Left ventricle myocardium inferior (tissue), 1 donor: Measurements from ENCODE around the gene MEIKIN. TPM values are rescaled to one million over a fixed set of nuclear protein-coding genes. Genes with fewer than 3 reads are reported as not detected.
A peak's percentile ranks its signal among the peaks of the same experiment; 100 is the strongest.

Source experiments
- DNase-seq: peaks from one replicate; pipeline ENCODE4 v3.0.0-alpha.2; 2020
- H3K27ac ChIP-seq: fragments of 200-600 bp; replicated peaks from 2 replicates; pipeline ENCODE4 v1.8.0; 2021
- H3K27me3 ChIP-seq: fragments of 200-600 bp; 2 replicates; pipeline ENCODE4 v1.8.0; 2021; ENCODE audit warnings: low read depth
- H3K36me3 ChIP-seq: fragments of 200-600 bp; 2 replicates; pipeline ENCODE4 v1.8.0; 2021
- H3K4me1 ChIP-seq: fragments of 200-600 bp; 2 replicates; pipeline ENCODE4 v1.8.0; 2021
- H3K4me3 ChIP-seq: fragments of 200-600 bp; 2 replicates; pipeline ENCODE4 v1.8.0; 2021; ENCODE audit warnings: mild to moderate bottlenecking, moderate library complexity
- H3K9me3 ChIP-seq: fragments of 200-600 bp; replicated peaks from 2 replicates; pipeline ENCODE4 v1.8.0; 2021
- CTCF ChIP-seq: fragments of 200-600 bp; IDR thresholded peaks from 2 replicates; pipeline ENCODE4 v1.8.0; 2021; ENCODE audit warnings: antibody characterized with exemption, mild to moderate bottlenecking, borderline replicate concordance
- intact Hi-C: fragments of 100-400 bp; cut with micrococcal nuclease; formaldehyde crosslinking; loops from one replicate; pipeline ENCODE4 v1.11.0; 2022
- total RNA-seq: library from RNA; stranded (reverse); fragmentation: NEBNext Ultra II Directional; extraction: Animal tissue kit (Norgen Biotek cat#: 25700); gene quantifications from one replicate; pipeline ENCODE4 v1.2.1, GENCODE V29; 2021
- donor health status: DM: no; HTN: yes; CAD: no; lungs with severe emphysema.

Gene MEIKIN
- total RNA-seq, 1 donor from 2014 or later = not detected

- Histone ChIP-seq H3K27me3 (no peaks in the 10 kb centered on the region), H3K27ac (peak overlapping the region; percentile 73), H3K36me3 (peaks cover 8% of the 10 kb centered on the region), H3K9me3 (peaks cover 14% of the 10 kb centered on the region), H3K4me3 (no peak overlapping the region), H3K4me1 (peaks cover 73% of the 10 kb centered on the region)
- TF ChIP-seq CTCF = no peak
- DNase-seq = no peak
- intact Hi-C loops = no loop called here
These were observed 185.8 kb downstream of the MEIKIN start for GRCh38 chr5:131759704-131760103.

DNA sequence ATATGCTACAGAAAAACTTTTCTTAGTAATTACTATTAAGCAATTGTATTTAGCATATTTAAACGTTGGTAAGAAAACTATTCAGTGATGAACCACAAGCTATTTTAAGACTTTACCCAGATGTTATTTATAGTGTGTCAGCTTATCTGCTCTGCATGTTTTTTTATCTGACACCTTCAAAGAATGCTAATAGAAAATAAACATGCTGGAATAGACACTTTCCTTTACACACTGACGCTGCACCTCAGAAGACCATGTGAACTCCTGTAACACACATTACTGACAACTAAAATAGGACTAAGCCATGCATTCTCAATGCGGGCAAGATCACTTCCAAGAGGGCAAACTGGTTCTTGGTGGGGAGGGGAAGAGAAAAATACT, 187.0 kb downstream of the MEIKIN start:
- intact Hi-C loops = no loop called here
- no peak for TF ChIP-seq CTCF
- peak overlapping the region; percentile 38 for H3K4me3 ChIP-seq

GRCh38 chr5:131757830-131758519, 187.5 kb downstream of the MEIKIN start:
- intact Hi-C loops = no loop called here
- H3K27me3 ChIP-seq = no peaks in the 10 kb centered on the region
- H3K27ac ChIP-seq = peak overlapping the region; percentile 73

More for the DNA sequence above, 187.0 kb downstream of the MEIKIN start:
- Histone ChIP-seq H3K4me1 (peaks cover 85% of the 10 kb centered on the region), H3K36me3 (no peaks in the 10 kb centered on the region), H3K27me3 (no peaks in the 10 kb centered on the region), H3K9me3 (peaks cover 5% of the 10 kb centered on the region), H3K27ac (peak overlapping the region; percentile 73)
- DNase-seq = no peak

More at GRCh38 chr5:131757830-131758519, 187.5 kb downstream of the MEIKIN start:
- Histone ChIP-seq H3K4me1 (peaks cover 91% of the 10 kb centered on the region), H3K9me3 (peaks cover 4% of the 10 kb centered on the region), H3K4me3 (peak overlapping the region; percentile 38), H3K36me3 (no peaks in the 10 kb centered on the region)
- TF ChIP-seq CTCF = no peak
- no peak for DNase-seq

Other genes starting within 250 kb of the MEIKIN start
- 30.6 TPM for gene FNIP1, start 148.6 kb downstream of the MEIKIN start, total RNA-seq
- 2.7 TPM for gene ACSL6, start 66.0 kb upstream of the MEIKIN start, total RNA-seq
- gene IL3, start 115.0 kb upstream of the MEIKIN start, total RNA-seq = not detected
- not detected for gene CSF2, start 128.1 kb upstream of the MEIKIN start, total RNA-seq